PC-3 (cell line): ENCODE results near the gene CBX1.

ENCODE experiments used
- CTCF ChIP-seq: fragments of 300-600 bp; sonication (generic); conservative IDR thresholded peaks from 2 replicates; pipeline ENCODE4 v1.5.1; 2017; ENCODE audit warnings: antibody characterized with exemption, low read depth, mild to moderate bottlenecking, low read length
- EZH2phosphoT487 ChIP-seq: fragments of 300-600 bp; sonication (generic); IDR thresholded peaks from 2 replicates; pipeline ENCODE4 v1.6.1; 2018; ENCODE audit warnings: mild to moderate bottlenecking, antibody characterized with exemption, low read length, borderline replicate concordance

- TF ChIP-seq EZH2phosphoT487 (no peak), CTCF (peak; percentile 97)
Observed at GRCh38 chr17:48131216-48131824, 30.0 kb upstream of the CBX1 start.
